K562 treated with DMSO at 1 percent for 12 hours (cell line): ENCODE measurements around the gene ZNF484. TPM values are rescaled to one million over a fixed set of nuclear protein-coding genes. Genes with fewer than 3 reads are reported as not detected.

ENCODE experiments used
- total RNA-seq: library from RNA; unstranded; fragments of 300-600 nt; gene quantifications from 2 replicates; pipeline ENCODE4 v1.2.3, GENCODE V29; 2022; ENCODE audit not compliant: insufficient read depth

The ZNF484 gene
- 1.4 TPM in 1 of 2 replicates, not detected in the other for total RNA-seq

DNA sequence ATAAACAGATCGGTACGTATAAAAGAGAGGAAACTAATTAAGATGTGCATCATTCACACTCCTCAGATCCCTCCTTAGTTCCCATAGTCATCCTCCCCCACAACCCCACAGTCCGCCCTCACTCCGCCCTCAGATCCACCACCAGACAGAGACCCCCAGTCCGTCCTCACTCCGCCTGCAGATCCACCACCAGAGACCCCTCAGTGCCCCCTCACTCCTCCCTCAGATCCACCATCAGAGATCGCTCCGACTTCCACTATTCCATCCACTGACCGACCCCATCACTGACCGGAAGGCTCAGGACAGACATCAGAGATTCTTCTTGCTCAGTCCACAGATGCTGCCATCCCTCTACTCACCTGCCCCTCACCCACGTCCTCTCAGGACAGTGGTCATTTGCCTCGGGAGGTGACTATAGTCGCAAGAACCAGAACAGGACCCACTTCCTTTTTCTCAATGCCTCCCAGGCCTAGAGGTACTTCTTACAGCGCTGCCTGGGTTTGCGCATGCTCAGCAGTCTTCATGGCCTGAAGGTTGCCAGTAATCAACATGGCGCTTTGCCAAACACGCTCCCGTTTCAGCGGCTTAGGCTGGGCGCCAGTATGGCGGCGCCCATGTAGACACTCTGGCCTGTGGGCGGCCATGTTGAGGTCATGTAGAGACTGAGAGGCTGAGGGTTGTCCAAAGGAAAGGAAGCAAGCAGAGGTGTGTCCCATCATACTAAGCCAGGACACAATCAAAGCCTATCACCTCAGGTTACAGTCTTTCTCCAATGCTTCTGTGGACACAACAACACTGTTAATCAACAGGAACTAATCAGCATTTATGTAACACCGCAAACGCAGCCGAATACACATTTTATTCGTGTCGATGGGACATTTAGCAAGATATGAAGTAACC lies at the start of gene ZNF484:
Gene ZNF484, minus strand, starts transcription at position 508 of the 900 bp plus-strand sequence. CDS start 3,009 bp downstream, outside the sequence.

Other genes with a start within 250 kb of the ZNF484 start
- 3.4 and 9.7 TPM in 2 replicates for gene IPPK, start 207.9 kb downstream of the ZNF484 start, total RNA-seq
- gene BICD2, start 113.2 kb downstream of the ZNF484 start, total RNA-seq = 7.0 and 20.5 TPM in 2 replicates
- gene FGD3, start 69.5 kb upstream of the ZNF484 start, total RNA-seq = 0.34 and 0.52 TPM in 2 replicates
- gene SUSD3, start 180.7 kb upstream of the ZNF484 start, total RNA-seq = 18.9 and 23.1 TPM in 2 replicates
- gene CARD19, start 218.2 kb upstream of the ZNF484 start, total RNA-seq = 61.0 and 69.6 TPM in 2 replicates